GM18868 (cell line): ENCODE data around the gene DRICH1.
"Not testable (repeated sequence)": the region's sequence is repeated elsewhere in the genome, so short reads cannot be mapped to it uniquely, and the experiment has no call there.

Experiments
- ATAC-seq: cut with Tn5 transposase; IDR thresholded peaks from one replicate; pipeline ENCODE4 v1.9.1; 2021; ENCODE audit warnings: mild to moderate bottlenecking, moderate library complexity; ENCODE audit not compliant: unreplicated experiment

The DRICH1 gene

GRCh38 chr22:23632178-23632577 is at the start of gene DRICH1:
DRICH1 (minus strand) TSS chr22:23632321; CDS start chr22:23632023, 298 bp downstream.
- ATAC-seq, result no peak

GRCh38 chr22:23681026-23681809 is 49.1 kb upstream of the DRICH1 start:
- ATAC-seq, result no peak

- ATAC-seq, result no peak
Measured at GRCh38 chr22:23678133-23678532, 46.0 kb upstream of the DRICH1 start.

GRCh38 chr22:23677701-23677995 is 45.5 kb upstream of the DRICH1 start:
- ATAC-seq, result no peak

- ATAC-seq, result not testable (repeated sequence)
Measured at GRCh38 chr22:23676841-23677700, 45.0 kb upstream of the DRICH1 start.

GRCh38 chr22:23675502-23676415 is 43.6 kb upstream of the DRICH1 start:
- ATAC-seq, result no peak

- not testable (repeated sequence) for ATAC-seq
Measured at GRCh38 chr22:23674886-23675501, 42.9 kb upstream of the DRICH1 start.

- ATAC-seq, result no peak
Measured at GRCh38 chr22:23673826-23674690, 41.9 kb upstream of the DRICH1 start.

- no peak for ATAC-seq
Measured at GRCh38 chr22:23673050-23673620, 41.0 kb upstream of the DRICH1 start.

GRCh38 chr22:23672307-23673049 is 40.4 kb upstream of the DRICH1 start:
- not testable (repeated sequence) for ATAC-seq

- ATAC-seq, result not testable (repeated sequence)
Measured at GRCh38 chr22:23671387-23671786, 39.3 kb upstream of the DRICH1 start.

- ATAC-seq, result no peak
Measured at GRCh38 chr22:23670378-23671295, 38.5 kb upstream of the DRICH1 start.

GRCh38 chr22:23660381-23660780 is 28.3 kb upstream of the DRICH1 start:
- not testable (repeated sequence) for ATAC-seq

GRCh38 chr22:23657727-23658126 is 25.6 kb upstream of the DRICH1 start:
- no peak for ATAC-seq

GRCh38 chr22:23655891-23656475 is 23.9 kb upstream of the DRICH1 start:
- no peak for ATAC-seq

- ATAC-seq, result no peak
Measured at GRCh38 chr22:23652711-23653110, 20.6 kb upstream of the DRICH1 start.

GRCh38 chr22:23652286-23652685 is 20.2 kb upstream of the DRICH1 start:
- no peak for ATAC-seq
